Astrocyte (in vitro differentiated cells and primary cell): ENCODE data around the gene DYSF. TPM values are rescaled to one million over a fixed set of nuclear protein-coding genes. Genes with fewer than 3 reads are reported as not detected.

Experiments
- DNase-seq: peaks from one replicate; pipeline ENCODE4 v3.0.0-alpha.2; 2010; ENCODE audit warnings: low read depth
- FAIRE-seq: peaks from 2 replicates; lab custom pipeline; 2011; peaks lifted over from hg19 to GRCh38; lab: Jason Lieb, UNC
- H2AFZ ChIP-seq: 2 replicates; pipeline ENCODE4 v1.6.0; 2012; ENCODE audit warnings: low read depth, low read length, inconsistent platforms
- H3K27ac ChIP-seq: 2 replicates; pipeline ENCODE4 v1.5.1; 2011; ENCODE audit warnings: low read depth, low read length, inconsistent platforms
- H3K27me3 ChIP-seq: 2 replicates; pipeline ENCODE4 v1.6.0; 2011; ENCODE audit warnings: low read length, inconsistent platforms; ENCODE audit not compliant: insufficient read depth
- H3K36me3 ChIP-seq: 2 replicates; pipeline ENCODE4 v1.5.1; 2011; ENCODE audit warnings: low read length, inconsistent platforms; ENCODE audit not compliant: insufficient read depth
- H3K4me1 ChIP-seq: 2 replicates; pipeline ENCODE4 v1.5.1; 2011; ENCODE audit warnings: low read length, inconsistent platforms; ENCODE audit not compliant: insufficient read depth
- H3K4me2 ChIP-seq: 2 replicates; pipeline ENCODE4 v1.6.0; 2012; ENCODE audit warnings: low read length, inconsistent platforms
- H3K4me3 ChIP-seq: 2 replicates; pipeline ENCODE4 v1.5.1; 2011; ENCODE audit warnings: low read depth, mild to moderate bottlenecking, low read length, inconsistent platforms; ENCODE audit not compliant: insufficient read depth
- H3K79me2 ChIP-seq: 2 replicates; pipeline ENCODE4 v1.6.0; 2012; ENCODE audit warnings: mild to moderate bottlenecking, low read length, inconsistent platforms; ENCODE audit not compliant: insufficient read depth
- H3K9ac ChIP-seq: 2 replicates; pipeline ENCODE4 v1.6.0; 2012; ENCODE audit warnings: mild to moderate bottlenecking, low read length, inconsistent platforms
- H3K9me3 ChIP-seq: 2 replicates; pipeline ENCODE4 v1.5.1; 2012; ENCODE audit warnings: low read depth, mild to moderate bottlenecking, low read length, inconsistent platforms; ENCODE audit not compliant: insufficient read depth
- H4K20me1 ChIP-seq: 2 replicates; pipeline ENCODE4 v1.6.0; 2012; ENCODE audit warnings: low read length, inconsistent platforms; ENCODE audit not compliant: insufficient read depth
- H3K27ac Mint-ChIP-seq: one replicate; pipeline ENCODE4 v1.8.0; 2021; ENCODE audit warnings: mild to moderate bottlenecking, mixed read lengths; ENCODE audit not compliant: unreplicated experiment
- H3K27me3 Mint-ChIP-seq: one replicate; pipeline ENCODE4 v1.8.0; 2021; ENCODE audit warnings: low read depth, mixed read lengths; ENCODE audit not compliant: unreplicated experiment
- H3K36me3 Mint-ChIP-seq: one replicate; pipeline ENCODE4 v1.8.0; 2021; ENCODE audit warnings: low read depth, mixed read lengths; ENCODE audit not compliant: unreplicated experiment
- H3K4me1 Mint-ChIP-seq: one replicate; pipeline ENCODE4 v1.8.0; 2021; ENCODE audit warnings: low read depth, mixed read lengths; ENCODE audit not compliant: unreplicated experiment
- H3K4me3 Mint-ChIP-seq: one replicate; pipeline ENCODE4 v1.8.0; 2021; ENCODE audit warnings: mild to moderate bottlenecking, moderate library complexity, mixed read lengths; ENCODE audit not compliant: unreplicated experiment
- H3K9me3 Mint-ChIP-seq: one replicate; pipeline ENCODE4 v1.8.0; 2021; ENCODE audit warnings: mild to moderate bottlenecking, mixed read lengths; ENCODE audit not compliant: unreplicated experiment
- CTCF ChIP-seq: IDR thresholded peaks from 2 replicates; pipeline ENCODE4 v1.5.1; 2011; ENCODE audit warnings: low read depth, mild to moderate bottlenecking, inconsistent platforms, low read length, moderate library complexity; ENCODE audit not compliant: insufficient read depth
- EZH2 ChIP-seq: IDR thresholded peaks from 2 replicates; pipeline ENCODE4 v1.6.1; 2012; ENCODE audit warnings: mild to moderate bottlenecking, low read length, inconsistent platforms; ENCODE audit not compliant: insufficient read depth
- total RNA-seq: library from RNA; stranded (reverse); gene quantifications from 2 replicates; pipeline ENCODE4 v1.2.1, GENCODE V29; 2021

The DYSF gene
- total RNA-seq, 1 donor from 2014 or later, result 123 TPM

GRCh38 chr2:71691747-71692441 is 238.5 kb downstream of the DYSF start:
- peaks cover 35% of the 10 kb centered on the region for H3K36me3 Mint-ChIP-seq
- Histone ChIP-seq H3K27me3 (peaks cover 2% of the 10 kb centered on the region), H2AFZ (peak overlapping the region; percentile 43), H3K9ac (no peak overlapping the region), H3K4me2 (peak overlapping the region; percentile 57), H3K27ac (no peak overlapping the region), H3K36me3 (no peaks in the 10 kb centered on the region), H3K9me3 (no peaks in the 10 kb centered on the region), H3K79me2 (no peaks in the 10 kb centered on the region), H4K20me1 (no peaks in the 10 kb centered on the region), H3K4me3 (no peak overlapping the region), H3K4me1 (peaks cover 3% of the 10 kb centered on the region)
- peaks cover 45% of the 10 kb centered on the region for H3K27me3 Mint-ChIP-seq
- no peak for DNase-seq
- H3K27ac Mint-ChIP-seq, result no peak overlapping the region
- no peaks in the 10 kb centered on the region for H3K4me1 Mint-ChIP-seq
- peaks cover 12% of the 10 kb centered on the region for H3K9me3 Mint-ChIP-seq
- TF ChIP-seq EZH2, result no peak
- no peak overlapping the region for H3K4me3 Mint-ChIP-seq
- no peak for FAIRE-seq

- Mint-ChIP-seq H3K27me3 (peaks cover 45% of the 10 kb centered on the region), H3K27ac (no peak overlapping the region), H3K4me1 (no peaks in the 10 kb centered on the region), H3K36me3 (peaks cover 31% of the 10 kb centered on the region), H3K4me3 (no peak overlapping the region), H3K9me3 (peaks cover 11% of the 10 kb centered on the region)
- H3K4me3 ChIP-seq, result no peak overlapping the region
- no peak for TF ChIP-seq EZH2
- no peak for TF ChIP-seq CTCF
- DNase-seq (no peak), FAIRE-seq (no peak)
- no peak overlapping the region for H3K9ac ChIP-seq
- peaks cover 3% of the 10 kb centered on the region for H3K4me1 ChIP-seq
- H2AFZ ChIP-seq, result no peak overlapping the region
- H3K9me3 ChIP-seq, result no peaks in the 10 kb centered on the region
- H3K36me3 ChIP-seq, result no peaks in the 10 kb centered on the region
- no peaks in the 10 kb centered on the region for H4K20me1 ChIP-seq
- no peak overlapping the region for H3K27ac ChIP-seq
- peaks cover 2% of the 10 kb centered on the region for H3K27me3 ChIP-seq
- no peaks in the 10 kb centered on the region for H3K79me2 ChIP-seq
- no peak overlapping the region for H3K4me2 ChIP-seq
Observed at GRCh38 chr2:71692621-71693277, 239.4 kb downstream of the DYSF start.

GRCh38 chr2:71693286-71694270 is 240.2 kb downstream of the DYSF start:
- H3K4me1 ChIP-seq, result peaks cover 3% of the 10 kb centered on the region
- no peak overlapping the region for H2AFZ ChIP-seq
- peaks cover 4% of the 10 kb centered on the region for H3K27me3 ChIP-seq
- Mint-ChIP-seq H3K4me1 (no peaks in the 10 kb centered on the region), H3K27me3 (peaks cover 45% of the 10 kb centered on the region), H3K27ac (no peak overlapping the region), H3K9me3 (peaks cover 9% of the 10 kb centered on the region), H3K36me3 (peaks cover 22% of the 10 kb centered on the region), H3K4me3 (no peak overlapping the region)
- no peak for FAIRE-seq
- no peaks in the 10 kb centered on the region for H3K36me3 ChIP-seq
- no peak overlapping the region for H3K4me2 ChIP-seq
- no peak for DNase-seq
- no peaks in the 10 kb centered on the region for H3K9me3 ChIP-seq
- H3K27ac ChIP-seq, result no peak overlapping the region
- TF ChIP-seq EZH2 (no peak), CTCF (no peak)
- H3K4me3 ChIP-seq, result no peak overlapping the region
- H4K20me1 ChIP-seq, result no peaks in the 10 kb centered on the region
- H3K9ac ChIP-seq, result no peak overlapping the region
- H3K79me2 ChIP-seq, result no peaks in the 10 kb centered on the region
